NB4 (cell line): Measurements from ENCODE around the gene ILDR2.

Experiments
- DNase-seq: peaks from one replicate; pipeline ENCODE4 v3.0.0; 2010; ENCODE audit warnings: low read depth
- H3K4me3 ChIP-seq: one replicate; pipeline ENCODE4 v1.5.1; 2011; ENCODE audit warnings: mild to moderate bottlenecking, low read depth, low read length, moderate library complexity
- MYC ChIP-seq: IDR thresholded peaks from 2 replicates; pipeline ENCODE4 v1.6.1; 2011; ENCODE audit warnings: low read depth, low read length
- POLR2A ChIP-seq: IDR thresholded peaks from 2 replicates; pipeline ENCODE4 v1.6.1; 2011; ENCODE audit warnings: mild to moderate bottlenecking; ENCODE audit not compliant: insufficient read length; ENCODE audit errors: extremely low read depth
- TF ChIP-seq, protein P1 (sequence below): IDR thresholded peaks from 2 replicates; pipeline ENCODE4 v1.6.1; 2011; ENCODE audit warnings: low read depth, low read length
- TF ChIP-seq, protein P2 (sequence below): IDR thresholded peaks from one replicate; pipeline ENCODE4 v1.5.1; 2012; ENCODE audit warnings: low read depth, low read length

The ILDR2 gene

DNA sequence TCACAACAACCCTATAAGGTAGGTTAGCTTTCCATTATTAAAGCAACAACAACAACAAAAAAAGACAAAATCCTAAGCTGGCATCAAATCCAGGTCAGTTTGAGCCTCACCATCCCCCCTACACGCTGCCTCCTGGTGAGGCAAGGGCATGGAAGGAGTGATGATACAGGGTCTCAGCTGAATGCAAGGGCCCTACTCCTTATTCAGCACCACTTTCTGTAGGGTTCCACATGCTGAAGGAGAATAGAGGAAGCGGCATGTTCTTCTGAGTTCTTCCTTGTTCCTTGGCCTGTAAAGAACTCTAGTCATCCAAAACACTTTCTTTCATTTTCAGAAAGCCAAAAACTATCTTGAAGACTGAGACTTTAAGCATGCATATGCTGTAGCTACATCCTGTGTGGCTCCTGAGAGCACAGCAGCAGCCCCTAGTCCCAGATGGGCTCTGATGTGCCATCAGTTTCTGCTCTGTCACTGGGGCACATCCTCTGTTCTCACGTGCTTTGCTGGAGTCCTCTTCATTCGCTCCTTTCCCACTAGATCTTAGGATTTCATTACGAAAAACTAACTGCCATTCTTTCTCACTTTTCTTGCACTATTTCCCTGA lies 6.2 kb downstream of the ILDR2 start:
- H3K4me3 ChIP-seq: no peak overlapping the region
- TF ChIP-seq, protein P1, sequence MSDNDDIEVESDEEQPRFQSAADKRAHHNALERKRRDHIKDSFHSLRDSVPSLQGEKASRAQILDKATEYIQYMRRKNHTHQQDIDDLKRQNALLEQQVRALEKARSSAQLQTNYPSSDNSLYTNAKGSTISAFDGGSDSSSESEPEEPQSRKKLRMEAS: no peak
- TF ChIP-seq POLR2A: no peak
- DNase-seq: no peak

DNA sequence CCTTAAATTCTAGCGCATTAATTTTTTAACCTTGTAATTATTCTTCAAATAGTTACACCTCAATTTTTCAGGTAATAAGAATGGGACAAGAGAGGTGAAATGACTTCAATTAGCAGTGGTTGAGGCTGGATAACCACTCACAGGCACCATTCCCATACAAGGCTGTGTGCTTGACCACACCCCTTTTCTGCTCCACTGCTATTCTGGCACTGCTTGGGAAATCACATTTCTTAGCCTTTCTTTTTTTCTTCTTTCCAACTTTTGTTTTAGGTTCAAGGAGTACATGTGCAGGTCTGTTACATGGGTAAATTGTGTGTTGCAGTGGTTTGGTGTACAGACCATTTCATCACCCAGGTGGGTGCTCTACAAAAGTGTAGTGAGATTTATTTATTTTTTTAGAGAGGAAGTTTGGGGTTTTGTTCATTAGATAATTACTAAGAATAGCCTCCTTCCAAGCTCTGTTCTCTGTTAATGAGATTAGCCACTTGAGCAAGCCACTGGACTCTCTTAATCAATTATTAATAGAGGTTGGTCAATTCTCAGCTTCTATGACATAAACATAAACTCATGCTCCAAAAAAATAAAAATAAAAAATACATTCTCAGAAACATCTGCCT lies 14.4 kb downstream of the ILDR2 start:
- DNase-seq: no peak
- TF ChIP-seq POLR2A (no peak), MYC (no peak)
- TF ChIP-seq, protein P1: no peak
- TF ChIP-seq, protein P2, sequence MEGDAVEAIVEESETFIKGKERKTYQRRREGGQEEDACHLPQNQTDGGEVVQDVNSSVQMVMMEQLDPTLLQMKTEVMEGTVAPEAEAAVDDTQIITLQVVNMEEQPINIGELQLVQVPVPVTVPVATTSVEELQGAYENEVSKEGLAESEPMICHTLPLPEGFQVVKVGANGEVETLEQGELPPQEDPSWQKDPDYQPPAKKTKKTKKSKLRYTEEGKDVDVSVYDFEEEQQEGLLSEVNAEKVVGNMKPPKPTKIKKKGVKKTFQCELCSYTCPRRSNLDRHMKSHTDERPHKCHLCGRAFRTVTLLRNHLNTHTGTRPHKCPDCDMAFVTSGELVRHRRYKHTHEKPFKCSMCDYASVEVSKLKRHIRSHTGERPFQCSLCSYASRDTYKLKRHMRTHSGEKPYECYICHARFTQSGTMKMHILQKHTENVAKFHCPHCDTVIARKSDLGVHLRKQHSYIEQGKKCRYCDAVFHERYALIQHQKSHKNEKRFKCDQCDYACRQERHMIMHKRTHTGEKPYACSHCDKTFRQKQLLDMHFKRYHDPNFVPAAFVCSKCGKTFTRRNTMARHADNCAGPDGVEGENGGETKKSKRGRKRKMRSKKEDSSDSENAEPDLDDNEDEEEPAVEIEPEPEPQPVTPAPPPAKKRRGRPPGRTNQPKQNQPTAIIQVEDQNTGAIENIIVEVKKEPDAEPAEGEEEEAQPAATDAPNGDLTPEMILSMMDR: no peak

DNA sequence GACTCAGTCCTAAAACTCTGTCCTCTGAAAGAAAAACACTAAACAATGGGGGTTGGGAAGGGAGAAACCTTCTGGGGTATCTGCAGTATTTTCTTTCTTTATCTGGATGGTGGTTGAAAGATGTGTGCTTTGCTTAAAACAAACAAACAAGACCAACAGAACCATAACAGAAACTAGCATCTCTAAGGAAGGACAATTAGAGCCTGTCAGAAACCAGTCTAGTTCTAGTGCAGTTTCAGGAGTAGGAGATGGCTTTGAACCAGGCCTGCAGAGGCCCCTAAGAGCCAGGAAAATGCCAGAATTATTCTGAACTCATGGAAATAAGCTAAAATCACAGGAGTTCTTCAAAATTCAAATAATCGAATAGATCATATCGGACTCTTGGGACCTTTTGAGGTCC lies 18.5 kb downstream of the ILDR2 start:
- DNase-seq: no peak
- TF ChIP-seq MYC: no peak
- no peak for TF ChIP-seq POLR2A
- TF ChIP-seq, protein P1: no peak
- TF ChIP-seq, protein P2: no peak
- H3K4me3 ChIP-seq: no peak overlapping the region

More for the DNA sequence above, 14.4 kb downstream of the ILDR2 start:
- H3K4me3 ChIP-seq: no peak overlapping the region

DNA sequence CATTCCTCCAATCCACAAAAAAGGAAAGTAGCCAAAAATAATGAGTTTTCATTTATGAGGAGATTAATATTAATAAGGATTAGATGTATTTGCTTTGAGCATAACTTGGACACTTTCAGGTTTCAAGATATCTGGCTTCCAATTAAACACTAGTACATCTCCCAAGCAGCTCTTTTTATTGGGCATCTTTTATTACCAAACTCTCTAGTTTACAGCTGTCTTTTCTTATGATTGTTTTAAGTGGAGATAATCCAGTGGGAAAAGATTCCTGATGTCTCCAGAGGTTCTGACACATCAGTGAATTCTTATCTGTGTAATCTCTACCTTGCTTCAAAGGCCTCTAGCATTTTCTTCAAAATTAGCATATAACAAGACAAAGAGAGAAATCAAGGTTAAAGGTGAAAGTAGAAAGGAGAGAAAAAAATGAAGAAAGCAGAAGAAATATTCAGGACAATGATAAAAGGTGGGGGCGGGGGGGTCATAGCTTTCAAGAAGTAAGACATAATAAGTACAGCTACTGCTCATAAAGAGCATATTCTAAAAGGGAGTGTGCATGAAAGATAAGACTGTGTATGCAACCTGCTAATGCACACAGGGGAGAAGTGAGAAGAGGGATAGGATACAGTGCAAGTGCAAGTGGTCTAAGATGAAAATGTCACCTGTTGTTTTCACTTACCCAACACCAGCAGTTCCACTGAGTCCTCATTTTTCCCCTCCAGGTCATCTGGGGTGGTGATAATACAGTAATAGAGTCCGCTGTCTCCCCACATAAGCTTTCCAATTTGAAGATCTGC lies 19.1 kb downstream of the ILDR2 start:
- no peak overlapping the region for H3K4me3 ChIP-seq
- TF ChIP-seq MYC: no peak
- TF ChIP-seq, protein P2: no peak
- TF ChIP-seq POLR2A: no peak
- TF ChIP-seq, protein P1: no peak
- DNase-seq: no peak

DNA sequence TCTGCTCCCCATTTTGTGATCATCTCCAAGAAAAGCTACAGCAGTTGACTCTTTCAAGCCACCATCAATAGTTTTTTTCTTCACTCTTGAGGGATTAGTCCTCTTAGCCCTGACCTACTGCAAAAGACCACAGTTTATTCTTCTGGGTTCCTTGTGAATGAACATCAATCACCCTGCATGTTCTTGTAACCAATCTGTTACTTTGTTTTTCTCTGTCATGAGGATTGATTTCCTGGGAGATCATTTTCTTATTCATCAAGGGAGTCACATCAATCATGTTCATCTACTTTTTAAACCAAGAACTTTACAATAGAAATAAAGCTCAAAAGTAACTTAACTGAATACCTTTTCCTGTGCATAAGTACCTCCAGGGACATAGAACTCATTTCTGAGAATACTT lies 21.8 kb downstream of the ILDR2 start:
- TF ChIP-seq, protein P1: no peak
- no peak for TF ChIP-seq POLR2A
- no peak for TF ChIP-seq MYC
- TF ChIP-seq, protein P2: no peak
- no peak for DNase-seq
- H3K4me3 ChIP-seq: no peak overlapping the region

DNA sequence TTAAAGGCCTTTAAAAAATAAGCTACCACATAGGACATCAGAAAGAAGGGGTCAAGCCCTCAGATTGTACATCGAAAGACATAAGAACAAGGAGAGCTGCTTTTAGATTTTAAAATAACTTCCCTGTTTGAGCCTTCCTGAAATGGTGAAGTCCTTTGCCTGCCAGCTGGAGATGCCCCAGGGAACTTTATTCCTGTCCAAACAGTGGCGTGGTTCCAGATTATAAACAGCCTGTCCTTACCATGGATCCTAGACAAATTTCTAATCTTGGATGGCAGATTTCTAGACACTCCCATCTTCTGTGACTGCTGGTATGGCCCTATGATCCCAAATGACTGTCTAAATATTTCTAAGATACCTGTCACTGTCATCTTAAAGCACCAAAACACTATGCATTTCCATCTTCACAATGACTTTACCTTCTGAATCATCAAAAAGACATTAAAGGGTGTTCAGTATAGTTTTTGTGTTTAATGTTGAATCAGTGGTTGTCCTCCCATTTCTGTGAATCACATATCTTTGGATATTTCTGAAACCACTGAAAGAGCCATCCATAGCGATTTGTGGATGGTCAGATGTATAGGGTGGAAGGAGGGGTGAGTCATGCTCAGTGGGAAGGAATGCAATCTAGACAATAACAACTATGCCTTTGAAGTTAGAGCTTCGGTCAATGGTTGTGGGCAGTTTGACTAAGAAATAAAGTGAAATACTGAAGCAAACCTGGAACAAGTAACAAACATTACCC lies 23.2 kb downstream of the ILDR2 start:
- no peak for DNase-seq
- TF ChIP-seq, protein P1: no peak
- TF ChIP-seq MYC: no peak
- TF ChIP-seq, protein P2: no peak
- no peak for TF ChIP-seq POLR2A
- no peak overlapping the region for H3K4me3 ChIP-seq
